Astrocyte (in vitro differentiated cells and primary cell): ENCODE results near the gene MYLK2.

Experiments used
- CTCF ChIP-seq: IDR thresholded peaks from 2 replicates; pipeline ENCODE4 v1.5.1; 2011; ENCODE audit warnings: low read depth, mild to moderate bottlenecking, inconsistent platforms, low read length, moderate library complexity; ENCODE audit not compliant: insufficient read depth
- EZH2 ChIP-seq: IDR thresholded peaks from 2 replicates; pipeline ENCODE4 v1.6.1; 2012; ENCODE audit warnings: mild to moderate bottlenecking, low read length, inconsistent platforms; ENCODE audit not compliant: insufficient read depth

- no peak for TF ChIP-seq CTCF
- no peak for TF ChIP-seq EZH2
These were observed 4.4 kb downstream of the MYLK2 start for GRCh38 chr20:31823360-31824124.
